ENCODE data around the gene AMOT.

The AMOT gene

GRCh38 chrX:112839856-112840255, 775 bp downstream of the AMOT start:
- no peak for DNase-seq

- no peak for DNase-seq
Observed at GRCh38 chrX:112837531-112837930, 3.1 kb downstream of the AMOT start.

- DNase-seq, result no peak
Observed at GRCh38 chrX:112835019-112835418, 5.6 kb downstream of the AMOT start.

GRCh38 chrX:112834031-112834845, 6.4 kb downstream of the AMOT start:
- DNase-seq, result no peak

GRCh38 chrX:112832481-112833095, 8.0 kb downstream of the AMOT start:
- DNase-seq, result peak; percentile 46

- DNase-seq, result no peak
Observed at GRCh38 chrX:112830540-112830939, 10.1 kb downstream of the AMOT start.

GRCh38 chrX:112827292-112827903, 13.2 kb downstream of the AMOT start:
- DNase-seq, result no peak

GRCh38 chrX:112826023-112826422, 14.6 kb downstream of the AMOT start:
- no peak for DNase-seq

GRCh38 chrX:112822892-112823291, 17.7 kb downstream of the AMOT start:
- DNase-seq, result no peak

GRCh38 chrX:112820364-112821268, 20.0 kb downstream of the AMOT start:
- DNase-seq, result no peak

GRCh38 chrX:112819813-112820212, 20.8 kb downstream of the AMOT start:
- peak; percentile 9 for DNase-seq

GRCh38 chrX:112819008-112819640, 21.5 kb downstream of the AMOT start:
- DNase-seq, result no peak

- peak; percentile 23 for DNase-seq
Observed at GRCh38 chrX:112818114-112819007, 22.3 kb downstream of the AMOT start.

- no peak for DNase-seq
Observed at GRCh38 chrX:112816908-112817307, 23.7 kb downstream of the AMOT start.

- no peak for DNase-seq
Observed at GRCh38 chrX:112814496-112814895, 26.1 kb downstream of the AMOT start.

- DNase-seq, result no peak
Observed at GRCh38 chrX:112812741-112813140, 27.9 kb downstream of the AMOT start.

- no peak for DNase-seq
Observed at GRCh38 chrX:112808651-112809195, 31.9 kb downstream of the AMOT start.

GRCh38 chrX:112808007-112808406, 32.6 kb downstream of the AMOT start:
- no peak for DNase-seq

- DNase-seq, result no peak
Observed at GRCh38 chrX:112803060-112803459, 37.6 kb downstream of the AMOT start.

GRCh38 chrX:112802541-112802940, 38.1 kb downstream of the AMOT start:
- no peak for DNase-seq

Data from NCI-H510A treated with DMSO at 0.1 percent for 48 hours (cell line).